Measurements from ENCODE around the gene CCR2. TPM values are rescaled to one million over a fixed set of nuclear protein-coding genes. Genes with fewer than 3 reads are reported as not detected.

CCR2 gene
- total and polyA plus RNA-seq, 2 of the 4 experiments (the other 2 are of a cell fraction) = not detected

- no peak overlapping the region for H3K56ac ChIP-seq (ENCODE audit: extremely low read depth, insufficient read depth, low read length)
- POLR2A ChIA-PET (ENCODE audit: unreplicated experiment) = no interaction called here
- no peak overlapping the region for H2BK15ac ChIP-seq (ENCODE audit: low read depth, low read length)
- no peak overlapping the region for H2BK5ac ChIP-seq (ENCODE audit: low read depth, low read length, poor library complexity, severe bottlenecking)
- H3K4me1 ChIP-seq (ENCODE audit: control insufficient read depth, insufficient read depth, low read length) = no peaks in the 10 kb centered on the region
- H2AK5ac ChIP-seq (ENCODE audit: low read depth, low read length) = no peak overlapping the region
- H3K4ac ChIP-seq (ENCODE audit: low read depth, low read length) = no peak overlapping the region
- CTCF ChIA-PET = interaction anchor here (0.9 kb wide), 1 partner anchor 98 kb away, joined by 3 read pairs; no protein-coding TSS in a partner anchor
- no peak for DNase-seq
- in situ Hi-C loops (cut with MboI; ENCODE audit: low sequenced_read_pairs) (no loop called here), dilution Hi-C loops (cut with HindIII; ENCODE audit: low sequenced_read_pairs, unreplicated experiment) (no loop called here), intact Hi-C loops (cut with micrococcal nuclease) (no loop called here)
- no TSS peak for BruUV-seq (replicated peaks)
- ATAC-seq (ENCODE audit: low read depth) = no peak
- no peaks in the 10 kb centered on the region for H3K36me3 ChIP-seq (ENCODE audit: control insufficient read depth, insufficient read depth, low read length)
- no peak overlapping the region for H3K4me3 ChIP-seq (ENCODE audit: insufficient read depth, low read depth, low read length)
- no peak overlapping the region for H3K18ac ChIP-seq (ENCODE audit: low read depth, low read length)
- H2BK120ac ChIP-seq (ENCODE audit: low read depth, low read length) = no peak overlapping the region
- no peak overlapping the region for H3K23ac ChIP-seq (ENCODE audit: low read depth, low read length)
- peaks cover 33% of the 10 kb centered on the region for H3K27me3 ChIP-seq (ENCODE audit: control insufficient read depth, insufficient read depth, low read length)
- no peak overlapping the region for H2BK20ac ChIP-seq (ENCODE audit: low read depth, low read length)
- H3K9ac ChIP-seq (ENCODE audit: low read depth, low read length) = no peak overlapping the region
- H3K9me1 ChIP-seq (ENCODE audit: insufficient read depth, low read length) = no peaks in the 10 kb centered on the region
- no peak overlapping the region for H4K8ac ChIP-seq (ENCODE audit: low read depth in 2 of 2, low read length in 2 of 2)
- H2AFZ ChIP-seq (replicated peaks; ENCODE audit: low read length, poor library complexity) = no peak overlapping the region
- no peak overlapping the region for H2AK9ac ChIP-seq (replicated peaks; ENCODE audit: low read depth, low read length, poor library complexity)
- no peak overlapping the region for H3K14ac ChIP-seq (replicated peaks; ENCODE audit: low read depth, low read length)
- H4K20me1 ChIP-seq (ENCODE audit: insufficient read depth, low read length) = no peaks in the 10 kb centered on the region
- TF ChIP-seq RCOR1 (IDR thresholded peaks at IDR 0.05; ENCODE audit: insufficient replicate concordance, low read length) = no peak
- no peak for TF ChIP-seq RFX5 (IDR thresholded peaks at IDR 0.05; ENCODE audit: low read depth, low read length)
- TF ChIP-seq USF2 (IDR thresholded peaks at IDR 0.05; ENCODE audit: low read depth, low read length) = no peak
- TF ChIP-seq SMC3 (IDR thresholded peaks at IDR 0.05; ENCODE audit: low read depth, low read length) = no peak
- no peak for TF ChIP-seq MXI1 (IDR thresholded peaks at IDR 0.05; ENCODE audit: borderline replicate concordance, low read depth, low read length)
- 100% methylated on average over 1 of the region's 3 CpGs; no CpG with 5 or more reads in 1 of the 2 experiments for WGBS, 2 experiments (ENCODE audit: extremely low coverage in 2 of 2, insufficient read length in 1 of 2)
- no peaks in the 10 kb centered on the region for H3K79me1 ChIP-seq (ENCODE audit: low read depth in 1 of 2, low read length in 2 of 2)
- no peak overlapping the region for H4K5ac ChIP-seq (ENCODE audit: low read depth, low read length)
- H3K27ac ChIP-seq (ENCODE audit: insufficient read depth, low read length) = no peak overlapping the region
- H4K91ac ChIP-seq (ENCODE audit: insufficient read depth, low read depth, low read length) = no peak overlapping the region
- H3K9me3 ChIP-seq (ENCODE audit: control insufficient read depth, insufficient read depth, low read length) = no peaks in the 10 kb centered on the region
- no peak overlapping the region for H3K4me2 ChIP-seq (ENCODE audit: low read depth, low read length)
Measured at GRCh38 chr3:46351646-46352045, 2.3 kb upstream of the CCR2 start.
